HEK293T (cell line): Measurements from ENCODE around the gene GSTT2B.
"Not testable (repeated sequence)": the region's sequence is repeated elsewhere in the genome, so short reads cannot be mapped to it uniquely, and the experiment has no call there.

Experiments
- CTCF ChIA-PET: fragments of 350-600 bp; formaldehyde crosslinking; extraction: SDS; loops from one replicate; lab custom pipeline; 2021; ENCODE audit warnings: antibody characterized with exemption, inconsistent platforms; lab: Yijun Ruan, JAX
- POLR2A ChIA-PET: fragments of 350-600 bp; formaldehyde crosslinking; extraction: SDS; loops from one replicate; lab custom pipeline; 2020; ENCODE audit warnings: antibody characterized with exemption, inconsistent platforms; lab: Yijun Ruan, JAX
- DNase-seq: peaks from one replicate; pipeline ENCODE4 v3.0.0; 2012; ENCODE audit warnings: mixed read lengths; ENCODE audit errors: extremely low spot score
- ARNT ChIP-seq: fragments of 450-650 bp; IDR thresholded peaks from 2 replicates; pipeline ENCODE4 v1.6.1; 2017; ENCODE audit warnings: mild to moderate bottlenecking
- BHLHE40 ChIP-seq: fragments of 450-650 bp; IDR thresholded peaks from 2 replicates; pipeline ENCODE4 v1.6.1; 2016; ENCODE audit warnings: mild to moderate bottlenecking, moderate library complexity, borderline replicate concordance
- CTBP1 ChIP-seq: fragments of 450-650 bp; IDR thresholded peaks from 2 replicates; pipeline ENCODE4 v1.6.1; 2016; ENCODE audit warnings: borderline replicate concordance
- ELF4 ChIP-seq: fragments of 450-650 bp; IDR thresholded peaks from 2 replicates; pipeline ENCODE4 v1.6.1; 2017; ENCODE audit warnings: antibody characterized with exemption
- FOXA1 ChIP-seq: fragments of 450-650 bp; IDR thresholded peaks from 2 replicates; pipeline ENCODE4 v1.6.1; 2016; ENCODE audit warnings: mild to moderate bottlenecking
- FOXK2 ChIP-seq: fragments of 450-650 bp; IDR thresholded peaks from 2 replicates; pipeline ENCODE4 v1.6.1; 2016; ENCODE audit warnings: mild to moderate bottlenecking
- FOXM1 ChIP-seq: fragments of 450-650 bp; IDR thresholded peaks from 2 replicates; pipeline ENCODE4 v1.6.1; 2017; ENCODE audit warnings: mild to moderate bottlenecking, borderline replicate concordance
- HDGF ChIP-seq: fragments of 450-650 bp; IDR thresholded peaks from 2 replicates; pipeline ENCODE4 v1.6.1; 2017; ENCODE audit warnings: antibody characterized with exemption, borderline replicate concordance
- L3MBTL2 ChIP-seq: fragments of 450-650 bp; conservative IDR thresholded peaks from 2 replicates; pipeline ENCODE4 v1.6.1; 2016; ENCODE audit warnings: mild to moderate bottlenecking
- LEF1 ChIP-seq: fragments of 450-650 bp; IDR thresholded peaks from 2 replicates; pipeline ENCODE4 v1.6.1; 2017; ENCODE audit warnings: mild to moderate bottlenecking, borderline replicate concordance
- NFRKB ChIP-seq: fragments of 450-650 bp; IDR thresholded peaks from 2 replicates; pipeline ENCODE4 v1.6.1; 2016; ENCODE audit warnings: mild to moderate bottlenecking, moderate library complexity
- PKNOX1 ChIP-seq: fragments of 450-650 bp; IDR thresholded peaks from 2 replicates; pipeline ENCODE4 v1.6.1; 2016
- SP1 ChIP-seq: fragments of 450-650 bp; IDR thresholded peaks from 2 replicates; pipeline ENCODE4 v1.6.1; 2017
- SUZ12 ChIP-seq: fragments of 450-650 bp; IDR thresholded peaks from 2 replicates; pipeline ENCODE4 v1.6.1; 2016; ENCODE audit warnings: mild to moderate bottlenecking
- TARDBP ChIP-seq: fragments of 450-650 bp; IDR thresholded peaks from 2 replicates; pipeline ENCODE4 v1.6.1; 2016
- ZNF384 ChIP-seq: fragments of 450-650 bp; IDR thresholded peaks from 2 replicates; pipeline ENCODE4 v1.6.1; 2016

GSTT2B gene

DNA sequence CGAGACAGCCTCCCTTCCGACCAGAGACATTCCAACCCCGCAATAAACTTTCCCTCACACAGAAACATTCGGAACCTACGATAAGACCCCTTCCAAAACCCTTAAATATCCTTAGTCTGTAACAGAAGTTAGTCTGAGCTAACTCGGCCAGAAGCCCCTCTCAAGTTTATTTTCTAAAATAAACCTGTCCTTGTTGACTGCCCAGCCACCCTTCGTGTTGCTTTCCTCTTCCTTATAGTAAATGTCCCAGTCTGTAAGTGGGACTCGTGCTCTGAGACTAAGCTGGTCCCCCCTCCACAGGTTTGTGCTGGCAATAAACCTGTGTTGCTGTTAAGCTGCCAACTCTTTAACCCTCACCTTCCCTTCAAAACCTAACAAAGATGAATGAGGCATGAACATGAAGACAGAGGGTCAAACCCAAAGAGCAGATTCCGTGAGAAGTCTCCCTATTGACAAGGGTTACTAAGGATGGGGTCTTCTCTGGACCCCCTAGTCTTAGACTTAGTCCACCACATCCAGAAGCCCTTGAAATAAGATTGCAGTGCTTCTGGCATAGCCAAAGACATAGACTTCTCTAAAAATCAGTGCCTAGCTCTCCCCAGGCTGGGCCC lies 48.6 kb downstream of the GSTT2B start:
- no peak for DNase-seq
- ChIA-PET POLR2A (interaction anchor here (1.6 to 6.9 kb wide), 5 partner anchors 9 to 54 kb away, joined by 9 to 124 read pairs (median 38); partner anchors contain the start of genes MIF and SLC2A11), CTCF (no interaction called here)
- no peak for TF ChIP-seq FOXA1
- no peak for TF ChIP-seq ARNT

- ChIA-PET POLR2A (interaction anchor here (1.3 to 6.9 kb wide), 4 partner anchors 8 to 54 kb away, joined by 3 to 124 read pairs (median 54); partner anchors contain the start of genes MIF and SLC2A11), CTCF (interaction anchor here (2.4 kb wide), 1 partner anchor 17 kb away, joined by 6 read pairs; the partner anchor contains the start of gene MIF)
- no peak for DNase-seq
- TF ChIP-seq ELF4 = no peak
- no peak for TF ChIP-seq FOXA1
- no peak for TF ChIP-seq CTBP1
- TF ChIP-seq FOXM1 = no peak
- TF ChIP-seq SUZ12 = no peak
- TF ChIP-seq SP1 = no peak
- TF ChIP-seq NFRKB = no peak
- TF ChIP-seq FOXK2 = no peak
These were observed 49.5 kb downstream of the GSTT2B start for GRCh38 chr22:23911318-23911980.

DNA sequence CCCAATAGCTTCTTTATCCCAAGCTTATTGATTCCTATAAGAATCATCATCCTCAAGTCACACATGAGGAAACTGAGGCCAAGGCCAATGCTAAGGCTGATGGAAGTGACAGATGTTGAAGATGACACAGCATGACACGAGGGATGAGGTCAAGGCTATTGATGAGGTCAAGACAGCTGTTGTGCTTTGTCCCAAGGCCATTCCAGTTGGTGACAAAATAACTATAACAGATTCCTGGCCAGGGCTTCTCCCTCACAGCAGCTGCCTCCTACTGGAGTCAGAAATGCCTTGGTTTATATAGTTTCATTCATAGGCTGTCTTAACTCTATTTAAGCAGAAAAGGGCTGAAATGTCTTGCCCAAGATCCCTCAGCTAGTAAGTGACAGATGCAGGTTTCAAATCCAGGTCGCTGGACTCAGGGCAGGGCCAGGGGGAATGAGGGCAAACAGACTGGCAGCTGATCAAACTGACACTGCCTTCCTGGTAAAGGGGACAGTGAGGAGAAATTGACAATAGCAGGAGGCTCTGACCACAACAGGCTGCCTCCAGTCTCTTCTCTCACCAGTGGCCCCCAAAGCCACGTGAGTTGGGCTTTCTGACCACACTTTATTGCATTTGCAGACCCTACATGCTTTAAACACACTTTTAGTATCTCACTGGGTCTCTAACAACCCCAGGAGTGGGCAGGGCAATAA lies 50.4 kb downstream of the GSTT2B start:
- POLR2A ChIA-PET = interaction anchor here (1.3 to 6.9 kb wide), 4 partner anchors 7 to 53 kb away, joined by 3 to 124 read pairs (median 54); partner anchors contain the start of genes MIF and SLC2A11
- no peak for TF ChIP-seq ARNT
- no peak for TF ChIP-seq ELF4
- no peak for TF ChIP-seq FOXK2
- no peak for TF ChIP-seq HDGF
- no peak for TF ChIP-seq FOXA1
- no peak for TF ChIP-seq BHLHE40
- no peak for TF ChIP-seq SUZ12
- no peak for TF ChIP-seq PKNOX1
- TF ChIP-seq CTBP1 = no peak
- no peak for TF ChIP-seq LEF1
- TF ChIP-seq L3MBTL2 = no peak
- TF ChIP-seq TARDBP = no peak
- no peak for TF ChIP-seq SP1
- CTCF ChIA-PET = interaction anchor here (2.4 kb wide), 1 partner anchor 16 kb away, joined by 6 read pairs; the partner anchor contains the start of gene MIF
- no peak for DNase-seq

DNA sequence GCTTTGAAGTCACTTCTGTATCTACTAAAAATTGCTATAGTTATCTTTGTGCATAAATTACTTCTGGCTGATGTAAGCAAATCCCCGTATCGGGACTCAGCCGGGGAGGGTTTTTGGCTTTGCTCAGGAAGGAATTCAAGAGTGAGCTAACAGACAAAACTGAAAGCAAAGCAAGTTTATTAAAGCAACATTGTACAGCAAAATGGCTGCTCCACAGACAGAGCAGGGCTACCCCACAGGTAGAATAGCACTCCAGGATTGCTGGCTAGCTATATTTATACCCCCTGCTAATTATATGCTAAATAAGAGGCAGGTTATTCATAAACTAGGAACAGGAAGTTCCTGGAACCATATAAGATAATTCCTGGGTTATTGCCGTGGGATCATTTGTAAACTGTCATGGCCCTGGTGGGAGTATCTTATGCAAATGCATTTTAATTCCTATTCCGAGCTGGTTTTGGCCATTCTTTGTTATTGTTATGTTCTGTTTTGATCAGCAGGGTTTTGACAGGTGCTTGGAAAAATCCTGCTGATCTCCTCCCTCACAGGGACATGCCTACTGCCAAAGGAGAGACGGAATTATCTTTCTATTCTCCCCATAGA lies 51.6 kb downstream of the GSTT2B start:
- TF ChIP-seq ARNT (no peak), ZNF384 (no peak), SP1 (no peak), BHLHE40 (no peak), TARDBP (no peak), NFRKB (no peak), HDGF (no peak), SUZ12 (no peak), FOXM1 (no peak), PKNOX1 (no peak), FOXA1 (no peak), FOXK2 (no peak), LEF1 (no peak), ELF4 (no peak)
- POLR2A ChIA-PET = interaction anchor here (0.6 to 6.9 kb wide), 5 partner anchors 10 to 52 kb away, joined by 3 to 124 read pairs (median 5); partner anchors contain the start of genes MIF and SLC2A11
- no peak for DNase-seq
- CTCF ChIA-PET = interaction anchor here (0.9 to 2.4 kb wide), 2 partner anchors 15 to 141 kb away, joined by 3 to 6 read pairs; partner anchors contain the start of gene MIF

DNA sequence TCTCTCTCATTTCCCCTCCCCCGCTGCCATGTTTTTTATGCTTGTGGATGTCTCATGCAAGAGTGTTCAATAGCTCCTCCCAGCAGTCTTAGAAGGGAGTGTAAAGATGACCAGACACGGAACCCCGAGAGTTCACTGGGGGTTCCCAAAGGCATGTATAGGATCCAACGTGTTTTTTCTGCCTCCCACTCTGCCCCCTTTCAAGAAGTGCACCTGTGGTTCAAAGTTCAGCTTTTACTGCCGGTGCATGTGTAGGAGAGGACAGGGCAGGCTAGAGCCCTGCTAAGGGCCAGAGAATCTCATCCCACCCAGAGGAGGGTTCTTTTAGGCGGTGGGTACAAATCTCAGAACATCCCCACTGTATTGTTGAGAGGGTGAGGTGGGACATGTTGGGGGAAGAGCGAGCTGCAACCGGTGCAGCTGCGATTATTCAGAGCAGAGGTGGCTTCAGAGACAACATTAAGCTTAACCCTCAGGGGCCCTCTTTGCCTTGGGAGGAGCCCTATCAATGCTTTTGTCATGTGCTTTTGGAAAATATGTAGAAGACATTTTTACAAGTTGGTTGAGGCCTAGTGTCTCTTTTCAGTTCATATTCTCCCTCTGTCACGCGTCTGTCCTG lies 52.3 kb downstream of the GSTT2B start:
- ChIA-PET CTCF (interaction anchor here (0.9 to 2.4 kb wide), 2 partner anchors 14 to 140 kb away, joined by 3 to 6 read pairs; partner anchors contain the start of gene MIF), POLR2A (interaction anchor here (0.8 to 6.9 kb wide), 4 partner anchors 10 to 51 kb away, joined by 3 to 124 read pairs (median 8); partner anchors contain the start of genes MIF and SLC2A11)
- no peak for TF ChIP-seq NFRKB
- no peak for TF ChIP-seq PKNOX1
- no peak for TF ChIP-seq FOXA1
- TF ChIP-seq L3MBTL2 = no peak; the same call in 1 of the 2 replicates
- DNase-seq = no peak

DNA sequence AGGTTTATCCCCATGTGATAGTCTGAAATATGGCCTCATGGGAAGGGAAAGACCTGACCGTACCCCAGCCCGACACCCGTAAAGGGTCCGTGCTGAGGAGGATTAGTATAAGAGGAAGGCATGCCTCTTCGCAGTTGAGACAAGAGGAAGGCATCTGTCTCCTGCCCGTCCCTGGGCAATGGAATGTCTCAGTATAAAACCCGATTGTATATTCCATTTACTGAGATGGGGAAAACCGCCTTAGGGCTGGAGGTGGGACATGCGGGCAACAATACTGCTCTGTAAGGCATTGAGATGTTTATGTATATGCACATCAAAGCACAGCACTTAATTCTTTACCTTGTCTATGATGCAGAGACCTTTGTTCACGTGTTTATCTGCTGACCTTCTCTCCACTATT lies 53.6 kb downstream of the GSTT2B start:
- CTCF ChIA-PET = not testable (repeated sequence)
- POLR2A ChIA-PET = interaction anchor here (6.9 kb wide), 1 partner anchor 14 kb away, joined by 124 read pairs; the partner anchor contains the start of gene MIF

More for the DNA sequence above, 53.6 kb downstream of the GSTT2B start:
- not testable (repeated sequence) for DNase-seq
